ENCODE measurements around the gene COBL.

DNA sequence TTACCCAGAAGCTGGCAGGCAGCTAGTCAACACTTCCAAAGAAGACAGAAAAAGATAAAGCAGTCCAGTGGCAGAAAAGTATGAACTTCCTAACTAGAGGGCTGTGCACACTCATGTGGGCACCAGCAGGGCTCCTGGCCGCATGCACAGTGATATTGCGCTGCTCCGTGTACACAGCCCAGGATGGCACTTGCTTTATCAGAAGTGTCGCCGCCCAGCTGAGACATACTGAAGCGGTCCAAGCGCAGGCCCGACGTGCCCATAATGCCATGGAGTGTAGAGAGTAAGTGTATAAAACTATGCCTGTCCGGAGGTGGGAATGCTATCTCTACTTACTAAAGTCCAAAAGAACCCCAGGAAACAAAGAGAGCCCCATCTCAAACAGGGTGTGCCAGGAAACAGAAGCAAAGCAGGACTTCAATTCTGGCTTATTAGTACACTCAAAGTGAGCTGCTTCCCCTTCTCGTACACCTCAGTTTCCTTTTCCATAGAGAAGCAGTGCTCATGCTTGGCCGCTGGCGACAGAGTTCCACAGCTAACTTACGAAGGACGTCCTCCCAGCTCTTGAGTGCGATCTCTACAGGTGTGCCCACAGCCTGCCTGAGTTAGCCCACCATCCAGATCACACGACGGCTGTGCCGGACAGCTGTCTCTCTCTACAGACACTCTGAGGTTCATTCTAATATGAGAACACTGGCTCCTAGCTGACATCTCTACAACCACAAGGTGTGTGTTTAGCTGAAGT, 234.3 kb downstream of the COBL start:
- TF ChIP-seq, protein P1, sequence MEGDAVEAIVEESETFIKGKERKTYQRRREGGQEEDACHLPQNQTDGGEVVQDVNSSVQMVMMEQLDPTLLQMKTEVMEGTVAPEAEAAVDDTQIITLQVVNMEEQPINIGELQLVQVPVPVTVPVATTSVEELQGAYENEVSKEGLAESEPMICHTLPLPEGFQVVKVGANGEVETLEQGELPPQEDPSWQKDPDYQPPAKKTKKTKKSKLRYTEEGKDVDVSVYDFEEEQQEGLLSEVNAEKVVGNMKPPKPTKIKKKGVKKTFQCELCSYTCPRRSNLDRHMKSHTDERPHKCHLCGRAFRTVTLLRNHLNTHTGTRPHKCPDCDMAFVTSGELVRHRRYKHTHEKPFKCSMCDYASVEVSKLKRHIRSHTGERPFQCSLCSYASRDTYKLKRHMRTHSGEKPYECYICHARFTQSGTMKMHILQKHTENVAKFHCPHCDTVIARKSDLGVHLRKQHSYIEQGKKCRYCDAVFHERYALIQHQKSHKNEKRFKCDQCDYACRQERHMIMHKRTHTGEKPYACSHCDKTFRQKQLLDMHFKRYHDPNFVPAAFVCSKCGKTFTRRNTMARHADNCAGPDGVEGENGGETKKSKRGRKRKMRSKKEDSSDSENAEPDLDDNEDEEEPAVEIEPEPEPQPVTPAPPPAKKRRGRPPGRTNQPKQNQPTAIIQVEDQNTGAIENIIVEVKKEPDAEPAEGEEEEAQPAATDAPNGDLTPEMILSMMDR (IDR thresholded peaks at IDR 0.05) = no peak
- TF ChIP-seq POLR2A (IDR thresholded peaks at IDR 0.05) = no peak

Data from uterus (tissue), 2 donors.